AG20443 (cell line): ENCODE results near the gene MAMDC2.

Source experiments
- DNase-seq: peaks from one replicate; pipeline ENCODE4 v3.0.0; 2012; ENCODE audit warnings: low spot score, mixed read lengths

MAMDC2 gene

GRCh38 chr9:70260606-70261005 is 217.0 kb downstream of the MAMDC2 start:
- DNase-seq, result no peak

GRCh38 chr9:70261131-70261870 is 217.7 kb downstream of the MAMDC2 start:
- DNase-seq, result no peak

DNA sequence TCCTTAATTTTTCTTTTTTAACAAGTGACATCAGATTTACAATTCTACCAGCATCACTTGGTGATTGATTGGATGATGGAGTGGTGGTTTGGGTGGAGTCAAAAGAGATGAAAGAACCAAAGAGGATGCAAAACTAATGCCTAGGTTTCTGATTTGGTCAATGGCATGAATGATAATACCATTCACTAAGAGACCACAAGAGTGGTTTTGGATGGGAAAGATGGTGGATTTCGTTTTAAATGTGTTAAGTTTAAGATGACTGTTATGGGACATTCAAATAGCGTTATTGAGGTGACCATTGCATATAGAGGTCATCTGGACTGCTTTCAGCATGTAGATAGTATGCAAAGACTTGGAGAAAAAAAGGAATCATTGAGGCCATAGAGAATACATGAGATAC is 218.7 kb downstream of the MAMDC2 start:
- no peak for DNase-seq

- DNase-seq, result no peak
Measured at GRCh38 chr9:70262948-70263347, 219.3 kb downstream of the MAMDC2 start.

DNA sequence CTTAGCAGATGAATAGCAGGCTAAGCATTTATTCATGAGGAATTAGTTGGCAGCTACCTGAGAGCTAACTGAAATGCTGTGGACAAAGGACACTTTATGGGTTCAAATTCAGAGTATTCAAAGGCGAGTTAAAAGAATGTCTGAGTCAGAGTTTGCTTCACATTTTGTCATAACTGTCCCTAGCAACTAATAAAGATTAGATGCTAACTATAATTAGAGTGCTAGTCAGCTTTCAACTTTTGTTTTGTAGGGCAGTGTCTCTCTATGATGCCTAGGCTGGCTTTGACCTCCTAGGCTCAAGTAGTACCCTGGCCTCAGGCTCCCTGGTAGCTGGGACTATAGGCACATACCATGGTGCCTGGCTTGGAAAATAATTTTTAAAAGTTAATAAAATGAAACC is 219.8 kb downstream of the MAMDC2 start:
- DNase-seq, result peak; percentile 19
